DND-41 (cell line): ENCODE measurements around the gene GNA14.

Experiments
- ATAC-seq: fragments of 200-7000 bp; cut with Tn5 transposase; 3 replicates; pipeline ENCODE4 v1.9.1; 2021; ENCODE audit warnings: low read depth; ENCODE audit not compliant: insufficient read depth
- DNase-seq: peaks from one replicate; pipeline ENCODE4 v3.0.0-alpha.2; 2020
- H2AFZ ChIP-seq: 2 replicates; pipeline ENCODE4 v1.6.0; 2012; ENCODE audit warnings: low read depth, low read length
- H3K27ac ChIP-seq: 2 replicates; pipeline ENCODE4 v1.5.1; 2012; ENCODE audit warnings: low read length, inconsistent platforms
- H3K27me3 ChIP-seq: fragments of 200-600 bp; sonication (generic); 2 replicates; pipeline ENCODE4 v1.6.0; 2012; ENCODE audit warnings: low read length, mild to moderate bottlenecking, inconsistent platforms; ENCODE audit not compliant: insufficient read depth, poor library complexity
- H3K36me3 ChIP-seq: 2 replicates; pipeline ENCODE4 v1.5.1; 2012; ENCODE audit warnings: low read length, inconsistent platforms; ENCODE audit not compliant: insufficient read depth
- H3K4me1 ChIP-seq: 2 replicates; pipeline ENCODE4 v1.5.1; 2012; ENCODE audit warnings: mild to moderate bottlenecking, low read length; ENCODE audit not compliant: insufficient read depth
- H3K4me2 ChIP-seq: 2 replicates; pipeline ENCODE4 v1.6.0; 2012; ENCODE audit warnings: mild to moderate bottlenecking, moderate library complexity, low read length, inconsistent platforms; ENCODE audit not compliant: insufficient read depth
- H3K4me3 ChIP-seq, 2 experiments: fragments of 200-600 bp in 1 of 2; shearing (Covaris generic) in 1 of 2; 2 replicates each; pipeline ENCODE4 v1.5.1; 2012 to 2016; ENCODE audit warnings: inconsistent platforms in 2 of 2, low read length in 2 of 2, mild to moderate bottlenecking in 2 of 2, low read depth in 1 of 2, moderate library complexity in 1 of 2
- H3K79me2 ChIP-seq: 2 replicates; pipeline ENCODE4 v1.6.0; 2012; ENCODE audit warnings: low read length, inconsistent platforms; ENCODE audit not compliant: insufficient read depth
- H3K9ac ChIP-seq: 2 replicates; pipeline ENCODE4 v1.6.0; 2012; ENCODE audit warnings: low read depth, mild to moderate bottlenecking, inconsistent platforms, low read length, moderate library complexity
- H3K9me3 ChIP-seq: 2 replicates; pipeline ENCODE4 v1.5.1; 2012; ENCODE audit warnings: low read length, moderate library complexity, mild to moderate bottlenecking, inconsistent platforms; ENCODE audit not compliant: insufficient read depth, severe bottlenecking
- H4K20me1 ChIP-seq: 2 replicates; pipeline ENCODE4 v1.6.0; 2012; ENCODE audit warnings: low read length; ENCODE audit not compliant: insufficient read depth
- CTCF ChIP-seq: IDR thresholded peaks from 2 replicates; pipeline ENCODE4 v1.5.1; 2012; ENCODE audit warnings: borderline replicate concordance, low read length, moderate library complexity, mild to moderate bottlenecking; ENCODE audit not compliant: poor library complexity, severe bottlenecking; ENCODE audit errors: extremely low read depth
- EZH2 ChIP-seq: IDR thresholded peaks from 3 replicates; pipeline ENCODE4 v1.6.1; 2012; ENCODE audit warnings: borderline replicate concordance, low read depth, mild to moderate bottlenecking, moderate library complexity, low read length, inconsistent platforms; ENCODE audit not compliant: severe bottlenecking

The GNA14 gene

GRCh38 chr9:77440057-77440456 is 208.1 kb downstream of the GNA14 start:
- no peak overlapping the region for H3K27ac ChIP-seq

GRCh38 chr9:77438653-77439052 is 209.5 kb downstream of the GNA14 start:
- Histone ChIP-seq H3K36me3 (no peaks in the 10 kb centered on the region), H3K4me3 (no peak overlapping the region), H3K9ac (no peak overlapping the region), H3K27ac (no peak overlapping the region), H3K27me3 (no peaks in the 10 kb centered on the region), H4K20me1 (no peaks in the 10 kb centered on the region), H3K4me1 (no peaks in the 10 kb centered on the region), H3K9me3 (no peaks in the 10 kb centered on the region), H3K79me2 (no peaks in the 10 kb centered on the region), H3K4me2 (no peak overlapping the region), H2AFZ (no peak overlapping the region)
- DNase-seq (no peak), ATAC-seq (no peak)
- TF ChIP-seq EZH2 (no peak), CTCF (no peak)

More at GRCh38 chr9:77440057-77440456, 208.1 kb downstream of the GNA14 start:
- Histone ChIP-seq H3K4me2 (no peak overlapping the region), H3K36me3 (no peaks in the 10 kb centered on the region), H3K27me3 (no peaks in the 10 kb centered on the region), H2AFZ (no peak overlapping the region), H4K20me1 (no peaks in the 10 kb centered on the region), H3K9me3 (no peaks in the 10 kb centered on the region), H3K4me3 (no peak overlapping the region), H3K79me2 (no peaks in the 10 kb centered on the region), H3K9ac (no peak overlapping the region), H3K4me1 (no peaks in the 10 kb centered on the region)
- ATAC-seq (no peak), DNase-seq (no peak)
- TF ChIP-seq EZH2, result no peak
- TF ChIP-seq CTCF, result no peak

- Histone ChIP-seq H3K9me3 (no peaks in the 10 kb centered on the region), H3K4me1 (no peaks in the 10 kb centered on the region)
- ATAC-seq, result no peak
Observed at GRCh38 chr9:77435688-77436087, 212.4 kb downstream of the GNA14 start.

More at GRCh38 chr9:77435688-77436087, 212.4 kb downstream of the GNA14 start:
- Histone ChIP-seq H3K4me3 (no peak overlapping the region), H3K36me3 (no peaks in the 10 kb centered on the region), H3K79me2 (no peaks in the 10 kb centered on the region), H4K20me1 (no peaks in the 10 kb centered on the region), H3K27ac (no peak overlapping the region), H3K4me2 (no peak overlapping the region), H2AFZ (no peak overlapping the region), H3K27me3 (no peaks in the 10 kb centered on the region), H3K9ac (no peak overlapping the region)
- DNase-seq, result no peak
- TF ChIP-seq EZH2 (no peak), CTCF (no peak)
